Activated naive CD4-positive, alpha-beta T cell treated with anti-CD3 and anti-CD28 coated beads for 36 hours (primary cell): ENCODE measurements around the gene ATP2C1. TPM values are rescaled to one million over a fixed set of nuclear protein-coding genes. Genes with fewer than 3 reads are reported as not detected.

Source experiments
- CTCF ChIA-PET: fragments of 350-600 bp; sonication (Branson Sonifier 250); formaldehyde crosslinking; loops from one replicate; lab custom pipeline; 2021; ENCODE audit warnings: antibody characterized with exemption; lab: Charles Lee
- DNase-seq: peaks from one replicate; pipeline ENCODE4 v3.0.0-alpha.2; 2020
- H3K27ac Mint-ChIP-seq: one replicate; pipeline ENCODE4 v1.8.0; 2021; ENCODE audit warnings: mild to moderate bottlenecking, mixed read lengths
- H3K27me3 Mint-ChIP-seq: one replicate; pipeline ENCODE4 v1.8.0; 2021; ENCODE audit warnings: low read depth, mixed read lengths
- H3K36me3 Mint-ChIP-seq: one replicate; pipeline ENCODE4 v1.8.0; 2021; ENCODE audit warnings: low read depth, mixed read lengths
- H3K4me1 Mint-ChIP-seq: one replicate; pipeline ENCODE4 v1.8.0; 2021; ENCODE audit warnings: low read depth, mixed read lengths
- H3K4me3 Mint-ChIP-seq: one replicate; pipeline ENCODE4 v1.8.0; 2021; ENCODE audit warnings: mild to moderate bottlenecking, moderate library complexity, mixed read lengths
- H3K9me3 Mint-ChIP-seq: one replicate; pipeline ENCODE4 v1.8.0; 2021; ENCODE audit warnings: mixed read lengths
- intact Hi-C: fragments of 100-400 bp; cut with micrococcal nuclease; formaldehyde crosslinking; loops from one replicate; pipeline ENCODE4 v1.15.1; 2023
- total RNA-seq, 2 experiments: library from RNA; stranded (reverse); gene quantifications; one replicate each; pipeline ENCODE4 v1.2.3, GENCODE V29; 2021

The ATP2C1 gene
- total RNA-seq, 2 experiments from 2014 or later = 41.2 to 44.9 TPM

DNA sequence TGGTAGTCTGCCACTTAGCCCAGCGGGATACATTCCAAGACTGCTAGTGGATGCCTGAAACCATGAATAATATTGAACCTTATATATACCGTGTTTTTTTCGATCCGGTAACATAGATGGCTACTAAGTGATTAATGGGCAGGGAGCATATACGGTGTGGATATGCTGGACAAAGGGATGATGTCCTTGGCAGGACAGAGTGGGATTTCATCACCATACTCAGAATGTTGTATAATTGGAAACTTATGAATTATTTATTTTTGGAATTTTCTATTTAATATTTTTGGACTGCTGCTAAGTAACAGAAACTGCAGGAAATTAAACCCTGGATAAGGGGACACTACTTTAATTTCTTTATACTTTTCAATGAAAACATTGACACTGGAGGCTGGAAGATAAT is 79.5 kb downstream of the ATP2C1 start:
- no peak overlapping the region for H3K27ac Mint-ChIP-seq

DNA sequence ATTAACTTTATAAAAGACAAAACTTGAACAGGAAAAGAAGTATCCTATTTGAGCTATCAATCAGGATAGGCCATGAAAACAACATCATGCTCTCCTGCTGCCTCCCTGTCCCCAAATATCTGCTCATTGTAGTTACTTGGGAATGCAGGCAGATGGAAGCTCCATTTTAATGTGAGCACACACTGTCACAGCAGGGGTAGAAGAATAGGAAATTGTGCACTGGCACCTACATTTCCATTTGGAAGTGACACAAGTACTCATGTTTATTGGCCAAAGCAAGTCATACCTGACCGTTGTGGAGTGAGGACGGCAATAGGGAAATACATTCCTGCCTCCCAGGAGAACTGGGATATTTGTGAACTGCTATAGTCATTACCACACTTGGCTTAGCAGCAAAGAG is 80.3 kb downstream of the ATP2C1 start:
- Mint-ChIP-seq H3K4me3 (no peak overlapping the region), H3K9me3 (no peaks in the 10 kb centered on the region), H3K27me3 (no peaks in the 10 kb centered on the region), H3K36me3 (peaks cover 41% of the 10 kb centered on the region), H3K27ac (no peak overlapping the region), H3K4me1 (no peaks in the 10 kb centered on the region)
- CTCF ChIA-PET = no interaction called here
- DNase-seq = no peak
- intact Hi-C loops = no loop called here

More for the DNA sequence above, 79.5 kb downstream of the ATP2C1 start:
- DNase-seq = no peak
- peaks cover 43% of the 10 kb centered on the region for H3K36me3 Mint-ChIP-seq
- no peaks in the 10 kb centered on the region for H3K4me1 Mint-ChIP-seq
- H3K4me3 Mint-ChIP-seq = no peak overlapping the region
- H3K27me3 Mint-ChIP-seq = no peaks in the 10 kb centered on the region
- intact Hi-C loops = no loop called here
- CTCF ChIA-PET = no interaction called here
- no peaks in the 10 kb centered on the region for H3K9me3 Mint-ChIP-seq

DNA sequence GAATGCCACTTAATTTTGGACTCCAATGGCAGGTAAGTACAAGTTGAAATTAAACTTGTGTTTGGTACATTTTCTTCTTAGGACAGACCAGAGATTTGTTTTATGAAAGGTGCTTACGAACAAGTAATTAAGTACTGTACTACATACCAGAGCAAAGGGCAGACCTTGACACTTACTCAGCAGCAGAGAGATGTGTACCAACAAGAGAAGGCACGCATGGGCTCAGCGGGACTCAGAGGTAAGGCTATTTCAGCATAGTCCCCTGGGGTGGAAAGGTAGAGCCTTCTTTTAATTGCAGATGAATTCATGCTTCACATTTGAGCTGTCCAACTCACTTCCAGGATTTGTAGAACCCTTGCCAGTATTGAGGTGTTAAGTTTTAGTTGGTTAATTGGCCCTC is 81.4 kb downstream of the ATP2C1 start:
- Mint-ChIP-seq H3K9me3 (no peaks in the 10 kb centered on the region), H3K27ac (no peak overlapping the region), H3K4me3 (no peak overlapping the region), H3K27me3 (no peaks in the 10 kb centered on the region), H3K36me3 (peaks cover 35% of the 10 kb centered on the region), H3K4me1 (no peaks in the 10 kb centered on the region)
- CTCF ChIA-PET = no interaction called here
- DNase-seq = no peak
- intact Hi-C loops = no loop called here

DNA sequence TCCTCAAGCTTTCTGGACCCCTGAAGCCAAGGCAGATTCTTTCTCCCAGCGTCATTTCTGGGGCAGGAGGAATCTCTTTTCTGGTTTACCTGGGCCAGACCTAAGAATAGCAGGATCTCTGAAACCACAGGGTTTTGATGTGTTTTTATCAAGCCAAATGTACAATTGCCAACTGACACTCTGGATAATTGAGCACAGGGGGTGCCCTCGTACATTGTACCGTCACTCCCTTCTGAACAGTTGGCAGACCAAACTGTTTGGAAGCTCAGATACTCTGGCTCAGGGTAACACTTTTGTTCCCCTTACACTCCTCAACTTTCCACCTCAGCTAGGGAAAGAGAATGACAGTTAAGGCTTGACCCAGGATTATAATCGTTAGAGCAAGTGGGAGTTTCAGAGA is 82.8 kb downstream of the ATP2C1 start:
- intact Hi-C loops = no loop called here
- peaks cover 22% of the 10 kb centered on the region for H3K36me3 Mint-ChIP-seq
- H3K27me3 Mint-ChIP-seq = no peaks in the 10 kb centered on the region
- no peaks in the 10 kb centered on the region for H3K4me1 Mint-ChIP-seq
- H3K4me3 Mint-ChIP-seq = no peak overlapping the region
- no peak for DNase-seq
- H3K27ac Mint-ChIP-seq = no peak overlapping the region
- CTCF ChIA-PET = no interaction called here
- H3K9me3 Mint-ChIP-seq = no peaks in the 10 kb centered on the region

DNA sequence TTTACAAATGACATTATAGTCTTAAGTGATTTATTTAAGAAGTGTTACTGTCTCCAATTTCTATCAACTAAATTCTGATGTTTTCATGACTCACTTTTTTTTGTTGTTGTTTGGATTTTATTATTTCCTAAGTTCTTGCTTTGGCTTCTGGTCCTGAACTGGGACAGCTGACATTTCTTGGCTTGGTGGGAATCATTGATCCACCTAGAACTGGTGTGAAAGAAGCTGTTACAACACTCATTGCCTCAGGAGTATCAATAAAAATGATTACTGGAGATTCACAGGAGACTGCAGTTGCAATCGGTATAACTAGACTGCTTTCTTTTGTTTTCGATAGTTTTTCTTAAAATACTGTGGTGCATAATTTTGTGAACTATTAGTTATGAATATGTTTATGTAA is 85.2 kb downstream of the ATP2C1 start:
- Mint-ChIP-seq H3K36me3 (peaks cover 14% of the 10 kb centered on the region), H3K9me3 (no peaks in the 10 kb centered on the region), H3K4me1 (no peaks in the 10 kb centered on the region), H3K27ac (no peak overlapping the region), H3K27me3 (no peaks in the 10 kb centered on the region), H3K4me3 (no peak overlapping the region)
- CTCF ChIA-PET = no interaction called here
- intact Hi-C loops = no loop called here
- DNase-seq = no peak

DNA sequence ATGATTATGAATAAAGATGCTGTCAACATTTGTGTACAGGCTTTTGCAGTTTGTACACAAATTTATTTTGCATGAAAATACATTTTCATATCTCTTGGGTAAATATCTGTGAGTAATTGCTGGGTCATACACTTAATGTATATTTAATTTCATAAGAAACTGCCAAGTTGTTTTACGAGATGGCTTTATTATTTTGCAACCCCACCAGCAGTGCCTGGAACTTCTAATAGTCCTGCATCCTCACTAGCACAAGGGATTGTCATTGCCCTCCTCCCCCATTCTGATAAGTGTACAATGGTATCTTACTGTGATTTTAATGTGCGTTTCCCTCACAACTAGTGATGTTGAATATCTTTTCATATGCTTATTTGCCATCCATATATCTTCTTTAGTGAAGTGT is 87.6 kb downstream of the ATP2C1 start:
- peaks cover 20% of the 10 kb centered on the region for H3K36me3 Mint-ChIP-seq
- no peak overlapping the region for H3K4me3 Mint-ChIP-seq
- H3K9me3 Mint-ChIP-seq = no peaks in the 10 kb centered on the region
- no peak for DNase-seq
- CTCF ChIA-PET = no interaction called here
- H3K27ac Mint-ChIP-seq = no peak overlapping the region
- no peaks in the 10 kb centered on the region for H3K4me1 Mint-ChIP-seq
- H3K27me3 Mint-ChIP-seq = no peaks in the 10 kb centered on the region
- intact Hi-C loops = no loop called here

DNA sequence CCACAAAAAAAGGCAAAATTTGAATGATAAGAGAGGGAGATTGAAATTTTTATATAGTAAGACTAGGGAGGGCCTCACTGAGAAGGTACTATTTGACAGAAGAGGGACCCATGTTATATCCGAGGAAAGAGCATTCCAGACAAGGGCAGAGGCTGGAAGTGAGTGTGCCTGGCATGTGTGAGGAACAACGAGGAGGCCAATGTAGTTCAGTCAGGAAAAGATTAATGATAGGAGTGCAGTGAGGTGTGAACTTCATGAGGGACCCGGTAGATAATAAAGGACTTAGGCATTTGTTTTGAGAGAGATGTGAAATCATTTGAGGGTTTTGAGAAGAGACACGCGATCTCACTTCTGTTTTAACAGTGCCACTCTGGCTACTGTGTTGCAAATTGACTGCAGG is 96.4 kb downstream of the ATP2C1 start:
- no peaks in the 10 kb centered on the region for H3K27me3 Mint-ChIP-seq
- no peak overlapping the region for H3K4me3 Mint-ChIP-seq
- CTCF ChIA-PET = no interaction called here
- no peaks in the 10 kb centered on the region for H3K4me1 Mint-ChIP-seq
- intact Hi-C loops = no loop called here
- no peak overlapping the region for H3K27ac Mint-ChIP-seq
- DNase-seq = no peak
- H3K9me3 Mint-ChIP-seq = no peaks in the 10 kb centered on the region
- peaks cover 20% of the 10 kb centered on the region for H3K36me3 Mint-ChIP-seq

DNA sequence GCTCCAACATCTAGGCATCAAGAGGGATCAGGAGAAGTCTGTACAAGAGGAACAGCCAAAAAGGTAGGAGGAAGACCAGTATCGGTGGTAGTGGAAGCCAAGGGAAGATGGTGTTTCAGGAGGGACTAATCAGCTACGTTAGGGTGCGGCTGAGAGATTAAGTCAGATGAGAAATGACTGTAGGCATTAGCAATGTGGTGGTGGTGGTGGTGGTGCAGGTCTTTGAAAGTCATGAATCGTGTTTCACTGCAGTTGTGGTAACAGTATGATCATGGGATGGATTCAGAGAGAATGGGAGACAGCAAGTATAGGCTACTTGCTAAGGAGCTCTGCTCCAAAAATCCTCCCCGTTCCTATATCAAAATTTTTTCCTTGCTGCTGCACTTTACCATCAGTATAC is 97.2 kb downstream of the ATP2C1 start:
- Mint-ChIP-seq H3K4me1 (no peaks in the 10 kb centered on the region), H3K27ac (no peak overlapping the region), H3K36me3 (peaks cover 17% of the 10 kb centered on the region), H3K4me3 (no peak overlapping the region), H3K27me3 (no peaks in the 10 kb centered on the region), H3K9me3 (no peaks in the 10 kb centered on the region)
- intact Hi-C loops = no loop called here
- DNase-seq = no peak
- CTCF ChIA-PET = no interaction called here

DNA sequence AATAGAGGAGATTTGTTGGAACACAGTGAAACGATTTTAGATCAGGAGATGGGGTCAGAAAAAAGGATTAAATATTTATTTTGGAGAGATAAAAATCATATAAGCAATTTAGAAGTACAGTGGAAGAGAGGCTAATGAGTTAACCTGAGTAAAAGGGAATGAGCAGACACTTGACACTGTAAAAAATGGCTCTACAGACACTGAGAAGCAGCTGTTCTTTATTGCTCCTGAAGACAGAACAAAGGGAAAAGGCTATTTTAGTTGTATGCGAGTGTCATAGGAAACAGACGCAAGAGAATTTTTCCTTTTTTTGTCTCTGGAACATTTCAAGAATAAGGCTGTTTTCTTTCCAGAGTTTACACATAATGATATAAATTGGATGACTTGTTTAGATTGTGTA is 98.5 kb downstream of the ATP2C1 start:
- H3K36me3 Mint-ChIP-seq = peaks cover 16% of the 10 kb centered on the region
- no peaks in the 10 kb centered on the region for H3K9me3 Mint-ChIP-seq
- H3K27me3 Mint-ChIP-seq = no peaks in the 10 kb centered on the region
- CTCF ChIA-PET = interaction anchor here (0.6 kb wide), 1 partner anchor 455 kb away, joined by 3 read pairs; no protein-coding TSS in a partner anchor
- H3K4me1 Mint-ChIP-seq = no peaks in the 10 kb centered on the region
- H3K4me3 Mint-ChIP-seq = no peak overlapping the region
- DNase-seq = no peak
- H3K27ac Mint-ChIP-seq = no peak overlapping the region
- intact Hi-C loops = no loop called here

DNA sequence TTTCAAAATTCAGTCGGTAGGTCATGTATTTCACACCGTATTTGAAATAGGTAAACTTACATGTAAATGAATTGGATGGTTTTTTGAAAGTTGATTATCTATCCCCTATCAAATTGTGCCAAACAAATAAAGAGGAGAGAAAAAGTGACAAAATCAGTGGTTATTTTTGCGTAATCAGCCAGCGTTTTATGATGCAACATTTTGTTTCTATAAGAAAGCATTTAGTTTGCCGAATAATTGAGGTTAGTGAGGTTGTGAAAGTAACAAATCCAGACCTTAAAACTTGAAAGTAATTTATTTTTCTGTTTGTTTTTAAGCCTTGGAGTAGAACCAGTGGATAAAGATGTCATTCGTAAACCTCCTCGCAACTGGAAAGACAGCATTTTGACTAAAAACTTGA is 103.4 kb downstream of the ATP2C1 start:
- DNase-seq = no peak
- H3K4me1 Mint-ChIP-seq = no peaks in the 10 kb centered on the region
- intact Hi-C loops = no loop called here
- no peak overlapping the region for H3K27ac Mint-ChIP-seq
- peaks cover 13% of the 10 kb centered on the region for H3K36me3 Mint-ChIP-seq
- CTCF ChIA-PET = no interaction called here
- H3K27me3 Mint-ChIP-seq = no peaks in the 10 kb centered on the region
- H3K4me3 Mint-ChIP-seq = no peak overlapping the region
- H3K9me3 Mint-ChIP-seq = no peaks in the 10 kb centered on the region

DNA sequence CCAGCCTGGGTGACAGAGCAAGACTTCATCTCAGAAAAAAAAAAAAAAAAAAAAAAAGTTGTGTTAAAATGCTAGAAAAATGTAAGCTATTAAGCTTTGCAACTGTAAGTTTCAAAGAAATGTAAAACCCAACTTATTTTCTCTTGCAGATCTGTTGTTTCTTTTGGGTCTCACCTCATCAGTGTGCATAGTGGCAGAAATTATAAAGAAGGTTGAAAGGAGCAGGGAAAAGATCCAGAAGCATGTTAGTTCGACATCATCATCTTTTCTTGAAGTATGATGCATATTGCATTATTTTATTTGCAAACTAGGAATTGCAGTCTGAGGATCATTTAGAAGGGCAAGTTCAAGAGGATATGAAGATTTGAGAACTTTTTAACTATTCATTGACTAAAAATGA is 107.2 kb downstream of the ATP2C1 start:
- Mint-ChIP-seq H3K27me3 (no peaks in the 10 kb centered on the region), H3K27ac (no peak overlapping the region), H3K4me1 (peaks cover 3% of the 10 kb centered on the region), H3K9me3 (no peaks in the 10 kb centered on the region), H3K4me3 (no peak overlapping the region), H3K36me3 (peaks cover 22% of the 10 kb centered on the region)
- intact Hi-C loops = no loop called here
- DNase-seq = no peak
- CTCF ChIA-PET = no interaction called here

DNA sequence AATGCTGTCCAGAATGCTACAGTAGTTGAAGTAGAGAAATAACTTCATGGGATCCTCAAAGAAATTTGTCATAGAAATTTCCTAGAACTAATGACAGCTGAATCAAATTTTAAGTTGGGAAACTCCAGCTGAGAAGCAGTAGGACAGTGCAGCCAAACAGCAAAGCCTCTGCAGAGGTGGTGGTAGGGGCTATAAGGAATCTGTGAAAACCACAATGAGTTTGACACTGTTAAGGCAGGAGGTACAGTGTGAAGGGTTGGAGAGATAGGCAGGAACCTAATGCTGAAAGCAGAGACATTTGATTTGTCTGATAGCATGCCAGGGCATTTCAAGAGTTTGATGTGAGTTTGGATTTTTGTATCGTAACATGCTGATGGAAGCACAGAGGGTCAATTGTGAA is 110.7 kb downstream of the ATP2C1 start:
- intact Hi-C loops = no loop called here
- H3K36me3 Mint-ChIP-seq = peaks cover 21% of the 10 kb centered on the region
- CTCF ChIA-PET = interaction anchor here (0.9 kb wide), 1 partner anchor 245 kb away, joined by 3 read pairs; no protein-coding TSS in a partner anchor
- H3K4me3 Mint-ChIP-seq = no peak overlapping the region
- H3K9me3 Mint-ChIP-seq = no peaks in the 10 kb centered on the region
- peaks cover 6% of the 10 kb centered on the region for H3K4me1 Mint-ChIP-seq
- no peak for DNase-seq
- H3K27me3 Mint-ChIP-seq = no peaks in the 10 kb centered on the region
- no peak overlapping the region for H3K27ac Mint-ChIP-seq

DNA sequence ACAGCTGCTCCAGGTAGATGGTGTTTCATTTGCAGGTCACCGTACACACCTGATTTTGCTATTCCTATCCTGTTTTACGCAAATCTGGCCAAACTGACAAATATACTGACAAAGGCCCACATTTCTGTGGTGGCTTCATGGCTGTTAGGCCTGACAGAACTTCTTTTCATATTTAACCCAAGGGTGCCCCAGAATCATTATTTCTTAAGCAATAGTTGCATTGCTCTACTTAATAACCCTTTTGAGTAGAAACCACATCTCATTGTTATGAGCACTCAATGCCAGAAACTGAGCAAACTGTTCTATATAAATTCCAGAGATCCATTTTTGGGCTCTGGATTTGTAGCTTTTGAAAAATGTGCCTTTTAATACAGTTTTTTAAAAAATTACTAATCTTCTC is 113.4 kb downstream of the ATP2C1 start:
- no peaks in the 10 kb centered on the region for H3K9me3 Mint-ChIP-seq

DNA sequence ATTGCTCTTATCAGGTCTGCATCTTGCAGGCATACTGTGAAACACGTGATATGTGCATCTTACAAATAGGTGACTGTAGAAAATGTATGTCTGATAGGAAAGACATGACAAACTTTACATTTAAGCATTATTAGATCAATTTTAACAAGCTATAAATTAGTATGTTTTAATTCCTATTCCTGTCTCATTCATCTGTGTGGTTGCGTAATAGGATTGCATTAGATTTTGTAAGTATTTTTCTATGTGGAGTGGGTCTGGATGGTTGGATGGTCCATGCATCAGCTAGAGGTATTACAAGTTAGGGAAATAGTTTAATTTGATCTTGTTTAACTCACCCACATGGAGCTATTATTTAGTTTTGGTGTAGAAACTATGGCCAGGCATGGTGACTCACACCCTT is 113.9 kb downstream of the ATP2C1 start:
- intact Hi-C loops = no loop called here
- CTCF ChIA-PET = no interaction called here
- Mint-ChIP-seq H3K4me3 (no peak overlapping the region), H3K27me3 (no peaks in the 10 kb centered on the region), H3K27ac (no peak overlapping the region), H3K9me3 (no peaks in the 10 kb centered on the region), H3K36me3 (peaks cover 30% of the 10 kb centered on the region), H3K4me1 (peaks cover 6% of the 10 kb centered on the region)
- DNase-seq = no peak

More for the DNA sequence above, 113.4 kb downstream of the ATP2C1 start:
- Mint-ChIP-seq H3K36me3 (peaks cover 26% of the 10 kb centered on the region), H3K4me1 (peaks cover 6% of the 10 kb centered on the region), H3K27me3 (no peaks in the 10 kb centered on the region), H3K4me3 (no peak overlapping the region), H3K27ac (no peak overlapping the region)
- CTCF ChIA-PET = no interaction called here
- no peak for DNase-seq
- intact Hi-C loops = no loop called here
